ES-I3 (cell line): ENCODE results near the gene CST6.
A peak's percentile ranks its signal among the peaks of the same experiment; 100 is the strongest.

Experiments
- H3K36me3 ChIP-seq: 2 replicates; pipeline ENCODE4 v1.6.1; 2013; ENCODE audit warnings: mild to moderate bottlenecking, low read length, control low read depth, moderate library complexity; ENCODE audit not compliant: insufficient read depth
- H3K4me1 ChIP-seq: 2 replicates; pipeline ENCODE4 v1.6.1; 2013; ENCODE audit warnings: mild to moderate bottlenecking, control low read depth, low read length; ENCODE audit not compliant: insufficient read depth
- H3K9ac ChIP-seq: 2 replicates; pipeline ENCODE4 v1.6.1; 2013; ENCODE audit warnings: low read depth, mild to moderate bottlenecking, low read length, moderate library complexity
- H3K9me3 ChIP-seq: 2 replicates; pipeline ENCODE4 v1.6.1; 2013; ENCODE audit warnings: mild to moderate bottlenecking, low read length, moderate library complexity; ENCODE audit not compliant: control insufficient read depth, insufficient read depth

Gene CST6

GRCh38 chr11:66042227-66042995, 30.6 kb downstream of the CST6 start:
- Histone ChIP-seq H3K36me3 (no peaks in the 10 kb centered on the region), H3K9me3 (no peaks in the 10 kb centered on the region), H3K4me1 (peaks cover 3% of the 10 kb centered on the region; the same call in 1 of the 2 replicates), H3K9ac (no peak overlapping the region)

DNA sequence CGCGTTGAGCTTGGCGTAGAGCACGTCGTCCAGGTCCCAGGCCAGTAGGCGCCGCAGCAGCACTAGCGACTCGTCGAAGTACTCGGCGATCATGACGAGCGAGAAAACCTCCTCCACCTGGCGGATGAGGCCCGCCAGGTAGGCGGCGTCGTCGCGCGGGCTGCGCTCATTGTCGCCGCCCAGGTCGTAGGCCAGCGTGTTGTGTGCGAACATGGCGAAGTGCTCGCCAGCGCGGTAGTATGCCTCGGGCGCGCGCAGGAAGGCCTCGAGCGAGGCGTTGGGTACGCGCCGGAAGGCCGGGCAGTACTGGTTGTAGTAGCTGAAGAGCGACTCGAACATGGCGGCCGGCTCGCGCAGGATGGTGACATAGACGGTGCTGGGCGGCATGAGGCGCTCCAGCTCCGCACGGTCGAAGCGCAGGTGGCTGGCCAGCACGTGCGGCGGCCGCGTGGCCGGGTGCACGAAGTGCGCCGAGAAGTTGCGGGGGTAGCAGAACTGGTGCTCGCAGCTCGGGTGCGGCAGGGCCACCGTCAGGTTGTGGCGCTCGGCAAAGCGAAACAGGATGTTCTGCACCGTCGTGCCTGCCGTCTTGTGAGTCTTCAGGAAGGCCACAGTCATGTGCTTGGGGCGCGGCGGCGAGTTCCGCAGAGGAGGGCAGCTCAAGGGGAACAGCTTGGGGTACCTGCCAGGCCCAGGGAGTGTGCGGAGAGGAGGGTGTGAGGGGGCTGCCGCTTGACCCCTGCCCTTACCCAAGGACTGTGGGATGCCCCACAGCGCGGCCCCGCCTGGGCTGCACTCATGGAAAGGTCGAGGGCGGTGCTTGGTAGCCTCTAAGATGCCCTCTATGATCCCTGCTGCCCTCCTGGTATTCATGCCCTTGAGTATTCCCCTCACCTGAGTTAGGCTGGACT, 31.4 kb downstream of the CST6 start:
- Histone ChIP-seq H3K9ac (no peak overlapping the region), H3K4me1 (peaks cover 3% of the 10 kb centered on the region; the same call in 1 of the 2 replicates), H3K9me3 (no peaks in the 10 kb centered on the region), H3K36me3 (no peaks in the 10 kb centered on the region)

GRCh38 chr11:66044757-66045156, 32.9 kb downstream of the CST6 start:
- Histone ChIP-seq H3K4me1 (peaks cover 8% of the 10 kb centered on the region; the same call in 1 of the 2 replicates), H3K9ac (no peak overlapping the region), H3K36me3 (no peaks in the 10 kb centered on the region), H3K9me3 (no peaks in the 10 kb centered on the region)

DNA sequence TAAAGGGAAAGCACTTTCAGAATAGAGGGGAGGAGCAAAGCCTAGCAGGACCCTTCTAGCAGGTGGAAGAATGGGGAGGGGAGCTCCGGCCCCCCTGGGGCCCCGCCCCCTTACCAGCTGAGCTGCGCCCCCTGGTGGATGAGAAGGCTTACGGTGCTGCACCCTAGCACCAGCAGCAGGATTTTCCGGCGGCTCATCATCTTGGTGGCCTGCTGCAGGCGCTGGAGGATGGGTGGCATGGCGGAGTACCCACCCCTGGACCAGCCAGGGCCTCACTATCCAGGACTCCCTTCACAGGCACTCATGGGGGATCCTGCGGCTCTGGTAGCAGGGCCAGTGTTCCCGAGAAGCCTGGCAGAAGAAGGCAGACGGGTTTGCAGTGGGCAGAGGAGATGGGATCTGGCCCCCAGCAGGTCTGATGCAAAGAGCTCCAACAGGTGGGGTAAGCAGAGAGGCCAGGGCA, 33.4 kb downstream of the CST6 start:
- Histone ChIP-seq H3K9ac (no peak overlapping the region), H3K36me3 (no peaks in the 10 kb centered on the region), H3K9me3 (no peaks in the 10 kb centered on the region), H3K4me1 (peaks cover 8% of the 10 kb centered on the region; the same call in 1 of the 2 replicates)

DNA sequence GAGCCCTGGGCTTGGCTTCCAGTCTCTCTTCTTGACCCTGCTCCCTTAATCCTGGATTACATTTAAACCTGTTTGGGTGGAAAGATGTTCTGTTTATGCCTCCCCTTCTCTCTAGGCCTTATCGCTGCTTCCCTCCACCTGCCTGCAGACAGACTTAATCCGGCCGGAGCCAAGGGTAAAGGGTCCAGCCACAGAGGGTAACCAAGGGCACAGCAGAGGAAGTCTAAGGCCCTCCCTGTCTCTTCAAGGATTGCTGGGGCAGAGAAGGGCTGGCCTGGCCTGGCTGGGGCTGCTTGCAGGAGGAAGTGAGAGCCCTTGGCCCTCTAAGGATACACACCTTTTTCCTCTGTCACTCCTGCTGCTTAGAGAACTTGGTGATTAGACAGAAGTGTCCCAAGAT, 35.1 kb downstream of the CST6 start:
- Histone ChIP-seq H3K9me3 (no peaks in the 10 kb centered on the region), H3K9ac (no peak overlapping the region)

DNA sequence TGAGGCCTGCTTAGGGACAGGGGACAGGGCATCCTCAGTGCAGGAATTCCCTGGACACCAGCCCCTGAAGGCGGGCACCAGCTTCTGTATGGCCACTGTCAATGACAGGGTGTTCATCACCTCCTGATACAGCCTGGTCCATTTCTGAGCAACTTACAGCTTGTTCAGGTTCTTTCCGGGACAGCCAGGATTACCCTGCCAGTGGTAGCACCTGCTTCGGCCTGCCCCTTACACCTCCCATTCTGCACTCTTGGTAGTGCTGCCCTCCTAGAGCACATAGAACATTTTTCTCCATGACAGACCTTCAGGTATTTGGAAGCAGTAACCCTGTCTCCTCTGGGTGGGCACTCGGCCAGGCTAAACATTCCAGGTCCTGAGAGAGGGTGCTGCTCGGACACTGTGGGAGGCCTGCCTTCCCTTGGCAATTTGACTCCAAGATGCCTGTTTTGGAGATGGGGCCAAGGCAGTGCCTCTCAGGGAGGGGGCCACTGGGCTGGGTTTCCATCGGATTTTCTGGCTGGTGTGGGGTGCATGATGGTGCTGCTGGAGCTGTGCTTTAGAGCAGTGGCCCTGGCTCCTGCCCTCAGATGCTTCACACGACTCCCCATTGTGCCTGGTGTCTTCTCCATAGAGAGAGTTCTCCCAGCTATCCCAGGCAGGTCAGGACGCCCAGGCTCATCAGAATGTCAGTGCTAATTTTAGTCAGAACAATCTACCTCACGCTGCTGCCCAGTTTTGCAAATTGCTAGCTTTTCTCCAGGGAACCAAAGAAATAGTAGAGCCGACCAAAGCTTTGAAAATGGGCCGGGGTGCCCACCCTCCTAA, 35.9 kb downstream of the CST6 start:
- Histone ChIP-seq H3K9me3 (no peaks in the 10 kb centered on the region), H3K9ac (no peak overlapping the region), H3K4me1 (peaks cover 15% of the 10 kb centered on the region; the same call in 1 of the 2 replicates), H3K36me3 (no peaks in the 10 kb centered on the region)

More for the DNA sequence above, 35.1 kb downstream of the CST6 start:
- Histone ChIP-seq H3K4me1 (peaks cover 15% of the 10 kb centered on the region; the same call in 1 of the 2 replicates), H3K36me3 (no peaks in the 10 kb centered on the region)

DNA sequence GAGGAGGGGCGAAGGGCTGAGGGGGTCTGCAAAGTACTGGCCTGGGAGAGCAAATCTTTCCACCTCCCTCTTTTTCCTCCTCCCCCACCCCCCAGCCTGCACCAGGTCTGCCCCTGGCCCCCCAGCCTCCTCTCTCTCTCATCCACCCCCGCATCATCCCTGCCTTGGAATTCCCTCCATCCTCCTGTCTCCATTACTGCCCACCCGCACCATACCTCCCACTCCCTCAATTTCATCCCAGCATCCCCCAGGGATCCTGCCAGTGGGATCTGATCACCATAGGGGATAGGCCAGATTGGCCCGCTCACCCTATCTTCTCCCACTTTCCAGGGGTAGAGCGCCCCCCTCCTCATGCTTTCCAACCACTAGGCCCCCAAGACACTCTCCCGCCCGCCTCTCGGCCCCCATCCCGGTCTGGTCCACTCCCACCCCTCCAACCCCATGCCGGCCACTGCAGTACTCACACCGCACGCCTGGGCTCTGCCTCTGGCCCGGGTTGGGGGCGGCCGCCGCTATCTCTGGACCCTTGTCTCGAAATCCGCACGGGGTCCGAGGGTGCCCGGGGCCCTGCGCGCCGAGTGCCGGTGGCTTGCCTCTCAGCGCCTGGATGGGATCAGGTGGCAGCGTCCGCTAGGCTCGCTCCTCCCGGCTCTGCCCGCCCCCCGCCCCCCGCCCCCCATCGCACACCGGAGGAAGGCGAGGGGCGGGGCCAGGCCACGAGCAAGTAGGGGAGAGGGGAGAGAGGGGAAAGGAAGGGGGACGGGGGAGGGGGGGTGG, 36.9 kb downstream of the CST6 start, which contains the start of gene GAL3ST3:
GAL3ST3 (minus strand) TSS at position 615 of the 777 bp plus-strand sequence. CDS start 3,746 bp downstream, outside the sequence.
- H3K36me3 ChIP-seq = no peaks in the 10 kb centered on the region
- H3K9ac ChIP-seq = peak within 1 kb of the TSS; percentile 51; the same call in 1 of the 2 replicates
- H3K4me1 ChIP-seq = peaks cover 15% of the 10 kb centered on the region; the same call in 1 of the 2 replicates
- no peaks in the 10 kb centered on the region for H3K9me3 ChIP-seq

- peaks cover 12% of the 10 kb centered on the region; the same call in 1 of the 2 replicates for H3K4me1 ChIP-seq
- peaks cover 9% of the 10 kb centered on the region for H3K36me3 ChIP-seq
- no peaks in the 10 kb centered on the region for H3K9me3 ChIP-seq
- H3K9ac ChIP-seq = peak overlapping the region; percentile 93
Measured at GRCh38 chr11:66050581-66051231, 38.9 kb downstream of the CST6 start.

DNA sequence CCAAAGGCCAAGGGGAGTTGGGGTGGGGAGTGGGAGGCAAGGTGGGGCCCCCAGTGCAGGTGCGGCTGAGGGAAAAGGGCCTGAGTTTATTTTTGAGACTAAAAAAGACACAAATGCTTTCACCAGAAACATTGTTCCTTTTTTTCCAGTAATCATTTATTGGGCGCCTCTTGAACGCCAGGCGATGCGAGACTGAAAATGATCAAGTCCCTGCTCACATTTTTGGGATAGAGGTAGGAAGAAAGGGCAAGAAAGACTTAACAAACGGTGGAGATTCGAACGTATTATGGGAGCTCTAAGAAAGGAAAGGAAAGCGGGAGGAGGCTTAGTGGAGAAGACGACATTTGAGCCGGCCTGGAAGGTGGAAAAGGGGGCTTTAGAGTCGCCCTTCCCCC, 39.6 kb downstream of the CST6 start:
- peaks cover 13% of the 10 kb centered on the region for H3K36me3 ChIP-seq
- no peaks in the 10 kb centered on the region for H3K9me3 ChIP-seq
- H3K9ac ChIP-seq = peak overlapping the region; percentile 93
- peaks cover 12% of the 10 kb centered on the region; the same call in 1 of the 2 replicates for H3K4me1 ChIP-seq

DNA sequence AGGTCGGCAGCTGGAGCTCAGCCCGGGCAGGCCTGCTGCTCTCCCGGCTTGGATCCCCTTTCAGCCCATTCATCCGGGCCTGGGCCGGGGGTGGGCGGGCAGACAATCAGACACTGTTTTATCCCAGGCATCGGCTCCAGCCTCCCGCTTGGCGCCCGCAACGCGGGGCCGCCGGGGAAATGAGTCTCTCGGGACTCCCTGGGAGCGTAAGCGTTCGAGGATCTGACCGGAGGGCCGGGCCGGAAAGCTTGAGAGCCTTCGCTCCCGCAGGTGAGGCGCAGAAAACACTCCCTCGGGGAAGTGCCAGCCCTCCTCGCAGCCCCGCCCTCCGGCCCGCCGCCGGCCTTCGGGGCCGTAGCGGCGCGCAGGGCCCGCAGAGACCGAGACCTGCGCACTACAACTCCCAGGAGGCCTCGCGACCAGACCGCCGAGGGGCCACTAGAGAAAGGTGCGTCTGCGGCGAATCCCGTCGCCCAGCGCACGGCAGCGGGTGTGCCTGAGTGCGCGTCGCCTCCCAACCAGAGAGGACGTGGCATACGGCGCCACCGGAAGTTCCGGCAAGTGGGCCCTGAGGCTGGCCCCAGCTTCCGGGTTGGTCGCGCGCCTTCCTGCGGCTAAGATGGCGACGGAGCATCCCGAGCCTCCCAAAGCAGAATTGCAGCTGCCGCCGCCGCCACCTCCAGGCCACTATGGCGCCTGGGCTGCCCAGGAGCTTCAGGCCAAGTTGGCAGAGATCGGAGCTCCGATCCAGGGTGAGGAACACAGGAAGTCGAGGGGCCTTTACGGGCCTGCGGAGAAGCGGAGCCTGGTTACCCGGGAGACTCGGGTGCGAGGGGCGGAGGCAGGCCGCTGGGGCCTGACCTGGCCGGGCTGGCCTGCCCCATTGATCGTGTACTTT, 40.2 kb downstream of the CST6 start, which contains the start of gene SF3B2:
SF3B2 (plus strand) TSS at position 599 of the 898 bp plus-strand sequence; CDS start at position 620, 21 bp downstream.
- H3K4me1 ChIP-seq = peaks cover 12% of the 10 kb centered on the region; the same call in 1 of the 2 replicates
- peaks cover 19% of the 10 kb centered on the region for H3K36me3 ChIP-seq
- H3K9ac ChIP-seq = peak within 1 kb of the TSS; percentile 93
- H3K9me3 ChIP-seq = no peaks in the 10 kb centered on the region

DNA sequence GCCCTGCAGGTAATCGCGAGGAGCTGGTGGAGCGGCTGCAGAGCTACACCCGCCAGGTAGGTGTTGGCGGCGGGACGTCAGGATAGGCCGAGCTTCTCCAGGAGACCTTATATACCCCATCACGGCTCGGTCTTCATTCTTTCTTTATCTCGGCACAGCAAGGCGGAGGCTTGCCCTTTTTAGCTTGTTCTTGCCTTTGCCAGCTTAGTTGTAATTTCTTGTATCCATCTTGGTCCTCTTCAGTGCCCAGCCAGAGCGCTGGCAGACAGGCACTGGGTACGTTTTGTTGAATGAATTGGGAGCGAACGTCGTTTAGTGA, 40.8 kb downstream of the CST6 start:
- Histone ChIP-seq H3K36me3 (peaks cover 20% of the 10 kb centered on the region), H3K4me1 (peaks cover 12% of the 10 kb centered on the region; the same call in 1 of the 2 replicates), H3K9ac (peak overlapping the region; percentile 93), H3K9me3 (no peaks in the 10 kb centered on the region)

- H3K9ac ChIP-seq = no peak overlapping the region
- peaks cover 7% of the 10 kb centered on the region; the same call in 1 of the 2 replicates for H3K4me1 ChIP-seq
- no peaks in the 10 kb centered on the region for H3K9me3 ChIP-seq
- H3K36me3 ChIP-seq = peaks cover 40% of the 10 kb centered on the region
Measured at GRCh38 chr11:66055021-66055420, 43.2 kb downstream of the CST6 start.
